Activated CD8-positive, alpha-beta memory T cell treated with anti-CD3 and anti-CD28 coated beads, Interleukin-2, amount 50 U/mL, for 1 hour (primary cell): ENCODE data around the gene PEX19.
"Not testable (repeated sequence)": the region's sequence is repeated elsewhere in the genome, so short reads cannot be mapped to it uniquely, and the experiment has no call there.

Experiments
- DNase-seq: peaks from one replicate; pipeline ENCODE4 v3.0.0-alpha.2; 2020; ENCODE audit errors: extremely low read depth

The PEX19 gene

DNA sequence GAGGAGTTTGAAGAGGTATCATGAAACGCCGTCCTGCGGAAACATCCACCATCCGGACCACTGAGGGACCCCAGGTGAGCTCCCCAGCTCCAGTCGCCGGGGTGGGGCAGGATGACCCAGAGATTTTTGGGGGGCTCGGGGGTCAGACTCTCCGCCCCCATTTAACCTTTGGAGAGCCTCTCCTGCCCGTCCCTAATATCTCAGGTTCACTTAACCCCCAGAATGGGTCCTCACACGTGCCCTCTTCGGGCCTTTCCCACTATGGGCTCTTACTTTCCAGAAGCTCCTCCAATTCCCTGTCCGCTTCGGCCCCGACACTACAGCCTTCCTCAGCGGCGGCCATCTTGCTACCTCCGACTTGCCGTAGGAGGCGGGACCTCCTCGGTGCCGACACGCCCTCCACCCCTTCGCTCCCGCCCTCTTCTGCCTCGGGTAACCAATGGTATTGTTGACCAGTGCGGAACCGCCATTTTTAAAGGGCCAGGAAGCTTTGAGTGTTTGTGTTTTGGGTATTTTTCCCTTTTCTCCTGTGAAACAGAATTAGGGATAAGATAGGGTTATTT, at the start of gene PEX19:
Gene PEX19 (minus strand): TSS at position 352 of the 563 bp plus-strand sequence. CDS start 9 bp downstream, at position 343.
- DNase-seq = peak; percentile 82

- DNase-seq = no peak
Observed at GRCh38 chr1:160332516-160332915, 47.6 kb upstream of the PEX19 start.

DNA sequence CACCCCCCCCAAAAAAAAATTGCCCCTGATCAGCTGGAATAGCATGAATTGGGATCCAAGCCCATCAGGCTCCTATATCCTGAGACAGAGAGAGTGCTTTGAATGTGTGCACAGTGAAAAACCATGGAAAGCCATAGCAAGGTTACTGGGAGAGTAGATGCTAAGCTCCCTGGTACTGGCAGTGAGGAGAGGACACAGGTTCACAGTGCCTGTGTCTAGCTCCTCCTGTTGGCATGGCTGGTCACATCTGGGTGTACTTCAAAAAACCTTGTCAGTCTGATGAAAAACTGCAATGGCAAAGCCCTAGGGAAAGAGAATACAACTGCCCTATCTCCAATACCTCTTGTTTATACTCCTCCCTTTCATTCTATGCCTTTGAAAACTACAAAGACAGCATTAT, 45.2 kb upstream of the PEX19 start:
- no peak for DNase-seq

- DNase-seq = no peak
Observed at GRCh38 chr1:160328184-160328583, 43.3 kb upstream of the PEX19 start.

DNA sequence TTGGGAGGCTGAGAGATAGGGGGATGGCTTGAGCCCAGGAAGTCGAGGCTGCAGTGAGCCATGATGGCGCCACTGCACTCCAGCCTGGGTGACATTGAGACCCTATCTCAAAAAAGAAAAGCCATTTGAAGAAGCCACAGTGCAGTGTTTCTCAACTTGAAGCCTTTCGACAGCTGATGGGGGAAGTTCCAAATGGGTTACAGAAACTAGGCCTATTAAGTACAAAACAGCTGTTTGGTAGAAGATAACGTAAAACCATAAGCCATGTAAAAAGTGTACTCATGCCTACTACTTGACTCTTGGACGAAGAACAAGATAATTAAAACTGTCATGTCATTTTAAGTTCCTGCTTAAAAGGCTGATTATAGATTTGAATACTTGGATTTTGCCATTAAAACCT, 41.5 kb upstream of the PEX19 start:
- DNase-seq = no peak

- no peak for DNase-seq
Observed at GRCh38 chr1:160325252-160325651, 40.3 kb upstream of the PEX19 start.

DNA sequence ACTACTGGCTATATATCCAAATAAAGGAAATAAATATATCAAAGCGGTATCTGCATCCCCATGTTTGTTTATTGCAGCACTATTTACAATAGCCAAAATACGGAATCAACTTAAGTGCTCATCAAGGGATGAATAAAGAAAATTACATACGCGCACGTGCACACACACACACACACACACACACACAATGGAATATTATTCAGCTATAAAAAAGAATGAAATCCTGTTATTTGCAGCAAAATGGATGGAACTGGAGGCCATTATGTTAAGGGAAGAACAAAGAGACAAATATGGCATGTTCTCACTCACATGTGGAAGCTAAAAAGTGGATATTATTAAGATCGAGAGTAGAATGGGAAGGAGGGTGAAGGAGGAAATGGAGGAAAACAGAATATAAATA, 37.9 kb upstream of the PEX19 start:
- no peak for DNase-seq

- no peak for DNase-seq
Observed at GRCh38 chr1:160315359-160315758, 30.4 kb upstream of the PEX19 start.

DNA sequence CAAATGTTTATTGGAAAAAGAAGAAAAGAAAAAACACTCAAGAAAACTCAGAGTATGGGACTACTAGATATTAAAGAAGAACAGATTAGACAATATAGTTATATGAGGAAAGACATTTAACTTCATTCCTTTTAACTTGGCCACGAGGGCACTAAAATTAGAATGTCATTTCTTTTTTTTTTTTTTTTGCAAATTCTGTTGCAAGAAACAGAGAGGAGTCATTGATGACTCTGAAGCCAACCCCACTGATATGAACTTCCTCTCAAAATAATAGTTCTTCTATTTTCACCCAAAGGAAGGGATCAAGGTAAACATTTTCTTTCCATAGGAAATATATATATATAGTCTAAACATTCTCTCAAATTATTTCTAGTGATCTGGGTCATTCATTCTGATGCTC, 24.6 kb upstream of the PEX19 start:
- no peak for DNase-seq

DNA sequence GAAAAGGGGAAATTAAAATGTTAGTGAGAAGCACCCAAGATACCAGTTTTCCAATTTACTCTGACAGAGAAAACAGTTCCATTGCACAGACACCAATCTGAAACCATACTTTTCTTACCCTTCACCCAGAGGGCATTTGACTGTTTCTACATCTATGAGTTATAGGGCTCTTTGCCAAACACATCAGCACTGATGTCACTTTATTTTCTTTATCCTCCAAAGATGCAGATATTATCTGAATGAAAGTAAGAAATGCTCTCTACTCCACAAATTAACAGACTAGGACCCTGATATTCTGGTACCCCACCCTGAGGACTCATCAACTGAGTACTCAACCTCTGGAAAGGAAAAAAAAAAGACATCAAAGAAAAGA, 24.2 kb upstream of the PEX19 start:
- no peak for DNase-seq

DNA sequence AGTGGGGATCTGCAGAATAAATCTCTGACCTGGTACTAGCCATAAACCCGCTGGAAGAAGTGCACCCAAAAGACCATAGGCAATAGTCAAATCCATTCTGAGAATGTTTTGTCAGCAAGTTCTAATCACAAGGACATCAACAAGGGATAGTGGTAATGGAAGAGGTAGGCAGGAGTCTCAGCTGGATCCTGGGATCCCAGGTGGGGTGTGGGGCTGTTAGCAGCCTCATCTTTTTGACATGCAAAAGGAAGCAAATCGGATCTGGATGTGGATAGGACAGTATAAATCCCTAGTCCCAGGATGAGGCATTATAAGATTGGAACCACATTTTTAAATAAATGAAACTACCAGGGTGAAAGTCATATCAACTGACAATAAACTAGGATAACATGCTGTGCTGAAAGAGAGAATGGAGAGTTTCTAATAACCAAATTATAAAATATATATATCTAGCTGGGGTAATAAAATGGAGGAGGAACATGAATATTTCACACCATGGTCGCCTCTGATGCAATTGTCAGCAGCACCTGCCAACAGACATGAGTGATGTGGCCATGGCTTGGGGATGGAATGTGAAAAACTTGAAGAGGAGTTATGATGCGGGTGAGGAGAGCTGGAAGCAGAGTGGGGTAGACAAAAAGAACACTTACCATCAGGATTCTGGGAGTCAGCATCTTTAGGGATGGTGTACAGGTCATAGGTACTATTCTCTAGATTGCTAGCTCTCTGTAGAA, 23.7 kb upstream of the PEX19 start:
- DNase-seq = no peak

- no peak for DNase-seq
Observed at GRCh38 chr1:160307118-160307791, 22.3 kb upstream of the PEX19 start.

DNA sequence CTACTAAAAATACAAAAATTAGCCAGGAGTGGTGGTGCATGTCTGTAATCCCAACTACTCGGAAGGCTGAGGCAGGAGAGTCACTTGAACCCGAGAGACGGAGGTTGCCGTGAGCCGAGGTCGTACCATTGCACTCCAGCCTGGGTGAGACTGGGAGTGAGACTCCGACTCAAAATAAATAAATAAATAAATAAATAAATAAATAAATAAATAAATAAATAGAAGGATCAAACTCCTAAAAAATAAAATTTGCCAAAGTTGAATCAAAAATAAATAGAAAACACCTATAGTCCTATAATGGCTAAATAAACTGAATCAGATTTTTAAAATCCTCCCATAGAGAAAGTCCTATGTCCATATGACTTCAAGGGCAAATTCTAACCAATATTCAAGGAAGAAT, 15.2 kb upstream of the PEX19 start:
- no peak for DNase-seq

- no peak for DNase-seq
Observed at GRCh38 chr1:160296036-160296435, 11.1 kb upstream of the PEX19 start.

DNA sequence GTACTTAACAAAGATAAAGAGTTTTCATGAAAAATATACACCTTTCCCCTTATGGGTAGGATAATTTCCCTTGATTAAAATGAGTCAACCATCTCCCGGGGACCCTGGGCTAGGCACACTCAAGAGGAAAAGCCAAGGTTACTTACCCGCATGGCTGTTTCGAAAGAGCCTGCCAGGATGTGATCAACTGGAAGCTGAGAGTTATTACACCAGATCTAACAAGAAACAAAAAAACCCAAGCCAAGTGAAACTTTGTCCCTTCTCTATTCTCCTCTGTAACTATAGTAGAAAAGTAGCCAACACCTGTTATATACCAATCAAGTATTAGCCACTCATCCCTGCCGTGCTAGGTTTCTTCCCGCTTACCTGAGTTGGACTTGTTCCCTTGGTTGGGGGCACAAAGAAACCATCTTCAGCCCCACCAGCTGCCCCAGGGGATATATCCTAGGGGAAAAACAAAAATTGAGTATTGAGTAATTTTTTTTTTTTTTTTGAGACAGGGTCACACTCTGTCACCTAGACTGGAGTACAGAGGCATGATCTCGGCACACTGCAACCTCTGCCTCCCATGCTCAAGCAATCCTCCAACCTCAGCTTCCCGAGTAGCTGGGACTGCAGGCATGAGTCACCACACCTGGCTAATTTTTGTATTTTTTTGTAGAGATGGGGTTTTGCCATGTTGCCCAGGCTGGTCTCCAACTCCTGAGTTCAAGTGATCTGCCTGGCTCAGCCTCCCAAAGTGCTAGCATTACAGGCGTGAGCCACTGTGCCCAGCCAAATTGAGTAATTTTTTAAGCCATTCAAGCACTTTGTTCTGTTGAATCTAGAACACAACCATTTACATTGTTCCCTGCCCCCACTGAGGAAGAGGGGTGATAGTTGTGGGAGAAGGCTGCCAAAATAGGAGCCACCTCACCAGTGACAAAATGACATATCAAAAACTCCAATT, 8.4 kb upstream of the PEX19 start:
- DNase-seq = no peak

GRCh38 chr1:160291248-160292220, 6.6 kb upstream of the PEX19 start:
- DNase-seq = peak; percentile 20

DNA sequence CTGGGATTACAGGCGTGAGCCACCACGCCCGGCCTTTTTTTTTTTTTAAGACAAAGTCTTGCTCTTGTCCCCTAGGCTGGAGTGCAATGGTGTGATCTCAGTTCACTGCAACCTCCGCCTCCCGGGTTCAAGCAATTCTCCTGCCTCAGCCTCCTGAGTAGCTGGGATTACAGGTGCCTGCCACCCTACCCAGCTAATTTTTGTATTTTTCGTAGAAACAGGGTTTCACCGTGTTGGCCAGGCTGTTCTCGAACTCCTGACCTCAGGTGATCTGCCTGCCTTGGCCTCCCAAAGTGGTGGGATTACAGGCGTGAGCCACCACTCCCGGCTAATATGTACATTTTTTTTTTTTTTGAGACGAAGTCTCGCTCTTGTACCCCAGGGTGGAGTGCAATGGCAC, 2.8 kb upstream of the PEX19 start:
- DNase-seq = not testable (repeated sequence)

DNA sequence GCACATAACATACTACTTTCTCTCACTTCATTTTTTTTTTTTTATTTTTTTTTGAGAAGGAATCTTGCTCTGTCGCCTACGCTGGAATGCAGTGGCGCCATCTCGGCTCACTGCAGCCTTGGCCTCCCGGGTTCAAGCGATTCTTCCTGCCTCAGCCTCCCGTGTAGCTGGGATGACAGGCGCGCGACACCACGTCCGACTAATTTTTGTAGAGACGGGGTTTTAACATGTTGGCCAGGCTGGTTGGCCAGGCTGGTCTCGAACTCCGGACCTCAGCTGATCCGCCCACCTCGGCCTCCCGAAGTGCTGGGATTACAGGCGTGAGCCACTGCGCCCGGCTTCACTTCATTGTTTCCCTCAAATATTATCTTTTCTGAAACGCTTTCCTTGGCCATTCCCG, 573 bp upstream of the PEX19 start:
- DNase-seq = no peak

DNA sequence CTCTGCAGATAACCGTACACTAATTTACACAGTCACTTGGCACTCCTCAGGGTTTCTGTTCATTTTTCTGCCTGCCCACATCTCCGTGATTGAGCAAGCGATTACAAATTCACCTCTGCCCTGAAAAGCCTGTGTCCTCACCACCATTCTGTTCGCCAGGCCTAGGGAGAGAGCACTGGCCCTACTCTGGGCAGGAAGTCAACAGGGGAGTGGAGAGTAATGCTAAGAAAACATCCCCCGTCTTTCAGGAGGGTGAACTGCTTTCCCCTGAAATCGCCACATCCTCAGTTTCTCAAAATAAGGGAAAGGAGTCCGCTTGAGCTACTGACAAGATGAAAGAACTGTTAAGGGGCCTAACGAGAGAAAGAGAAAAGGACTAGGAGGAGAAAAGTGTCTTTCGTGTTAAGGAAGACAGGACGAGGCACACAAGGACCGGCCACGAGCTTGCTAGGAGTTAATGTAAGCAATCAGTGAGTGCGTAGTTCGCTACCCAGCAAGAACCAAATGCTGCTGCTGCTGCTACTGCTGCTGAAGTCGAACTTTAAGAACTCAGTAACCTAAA, 632 bp downstream of the PEX19 start:
- DNase-seq = no peak

DNA sequence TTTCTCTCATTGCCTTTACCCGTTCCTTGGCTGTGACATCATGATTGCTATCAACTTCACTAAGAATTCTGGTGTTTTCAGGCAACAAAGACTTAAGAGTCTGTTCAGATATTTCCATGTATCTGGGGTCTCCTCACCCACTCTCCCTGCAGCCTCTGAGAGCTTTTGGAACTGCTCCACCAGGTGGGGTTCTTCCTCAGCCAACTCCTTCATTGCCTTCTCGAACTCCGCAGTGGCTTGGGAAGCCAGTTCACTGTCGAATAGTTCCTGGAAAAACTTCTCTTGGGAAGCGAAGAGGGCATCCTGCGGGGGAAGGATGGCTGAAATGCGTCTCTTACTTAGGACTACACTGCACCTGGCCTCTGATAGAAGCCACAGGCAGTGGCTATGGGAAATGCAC, 2.1 kb downstream of the PEX19 start:
- DNase-seq = no peak

GRCh38 chr1:160277987-160278386, 6.9 kb downstream of the PEX19 start:
- DNase-seq = no peak
